ENCODE results near the gene TPST2.

Gene TPST2

DNA sequence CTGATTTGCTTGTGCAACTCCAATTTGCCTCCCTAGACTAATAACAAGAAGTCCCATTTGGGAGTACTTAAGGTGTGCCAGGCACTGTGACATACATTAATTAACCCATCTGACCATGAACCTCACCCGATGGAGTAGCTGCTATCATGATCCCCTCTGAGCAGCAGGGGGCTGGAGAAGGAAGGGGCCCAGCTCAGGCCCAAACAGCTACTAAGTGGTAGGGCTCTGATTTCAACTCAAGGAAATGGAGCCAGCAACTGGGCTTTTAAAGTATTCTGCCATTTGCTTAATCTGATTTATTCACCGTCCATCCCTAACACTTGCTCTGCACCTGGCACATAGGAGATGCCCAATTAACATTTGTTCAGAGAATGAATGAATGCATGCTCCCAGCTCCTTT lies 26.7 kb upstream of the TPST2 start:
- TF ChIP-seq, protein P1, sequence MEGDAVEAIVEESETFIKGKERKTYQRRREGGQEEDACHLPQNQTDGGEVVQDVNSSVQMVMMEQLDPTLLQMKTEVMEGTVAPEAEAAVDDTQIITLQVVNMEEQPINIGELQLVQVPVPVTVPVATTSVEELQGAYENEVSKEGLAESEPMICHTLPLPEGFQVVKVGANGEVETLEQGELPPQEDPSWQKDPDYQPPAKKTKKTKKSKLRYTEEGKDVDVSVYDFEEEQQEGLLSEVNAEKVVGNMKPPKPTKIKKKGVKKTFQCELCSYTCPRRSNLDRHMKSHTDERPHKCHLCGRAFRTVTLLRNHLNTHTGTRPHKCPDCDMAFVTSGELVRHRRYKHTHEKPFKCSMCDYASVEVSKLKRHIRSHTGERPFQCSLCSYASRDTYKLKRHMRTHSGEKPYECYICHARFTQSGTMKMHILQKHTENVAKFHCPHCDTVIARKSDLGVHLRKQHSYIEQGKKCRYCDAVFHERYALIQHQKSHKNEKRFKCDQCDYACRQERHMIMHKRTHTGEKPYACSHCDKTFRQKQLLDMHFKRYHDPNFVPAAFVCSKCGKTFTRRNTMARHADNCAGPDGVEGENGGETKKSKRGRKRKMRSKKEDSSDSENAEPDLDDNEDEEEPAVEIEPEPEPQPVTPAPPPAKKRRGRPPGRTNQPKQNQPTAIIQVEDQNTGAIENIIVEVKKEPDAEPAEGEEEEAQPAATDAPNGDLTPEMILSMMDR (IDR thresholded peaks at IDR 0.05) = no peak

DNA sequence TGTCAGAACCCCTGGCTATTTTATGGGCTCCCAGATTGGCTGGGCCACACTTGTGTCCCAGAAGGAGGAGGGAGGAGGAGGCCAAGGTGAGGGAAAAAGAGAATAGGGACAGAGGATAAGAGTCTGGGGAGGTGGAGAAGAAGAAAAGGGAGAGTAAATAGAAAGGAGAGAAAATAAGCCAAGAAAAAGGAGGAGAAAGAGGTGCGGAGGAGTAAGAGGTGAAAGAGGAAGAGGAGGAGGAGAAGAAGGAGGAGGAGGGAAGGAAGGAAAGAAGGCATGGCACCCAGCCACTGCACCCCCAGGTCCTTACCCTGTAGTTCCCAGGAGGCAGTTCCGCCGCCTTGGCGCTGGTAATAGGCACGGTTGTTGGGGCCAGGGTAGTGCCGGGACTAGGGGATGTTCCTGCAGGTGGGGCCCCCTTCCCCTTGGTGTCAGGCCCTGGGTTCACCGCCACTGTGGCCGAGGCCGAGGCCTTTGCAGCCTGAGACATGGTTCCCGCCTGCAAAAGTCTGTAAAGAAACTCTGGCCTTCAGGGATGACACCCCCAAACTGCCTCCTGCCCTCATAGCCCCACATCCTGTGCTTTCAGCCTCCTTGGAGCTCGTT lies 26.0 kb upstream of the TPST2 start:
- TF ChIP-seq, protein P1 (IDR thresholded peaks at IDR 0.05) = no peak

DNA sequence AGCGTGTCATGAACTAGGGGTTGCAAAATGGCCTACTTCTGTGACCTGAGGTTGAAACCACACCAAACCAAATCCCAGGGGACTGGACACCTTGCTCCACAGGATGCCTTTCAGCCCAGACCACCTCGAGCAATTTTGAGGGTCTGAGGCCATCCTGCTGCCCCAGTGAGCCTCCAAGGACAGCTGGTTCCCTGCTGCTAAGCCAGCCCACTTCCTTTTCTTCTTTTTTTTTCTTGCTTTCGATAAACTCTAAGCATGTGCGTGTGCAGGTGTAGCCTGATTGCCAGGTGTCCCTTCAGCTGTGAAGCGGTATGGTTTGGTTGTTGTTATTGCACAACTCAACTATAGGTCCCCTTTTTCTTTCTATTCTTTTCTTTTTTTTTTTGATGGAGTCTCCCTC lies 25.2 kb upstream of the TPST2 start:
- TF ChIP-seq, protein P1 (IDR thresholded peaks at IDR 0.05) = no peak

DNA sequence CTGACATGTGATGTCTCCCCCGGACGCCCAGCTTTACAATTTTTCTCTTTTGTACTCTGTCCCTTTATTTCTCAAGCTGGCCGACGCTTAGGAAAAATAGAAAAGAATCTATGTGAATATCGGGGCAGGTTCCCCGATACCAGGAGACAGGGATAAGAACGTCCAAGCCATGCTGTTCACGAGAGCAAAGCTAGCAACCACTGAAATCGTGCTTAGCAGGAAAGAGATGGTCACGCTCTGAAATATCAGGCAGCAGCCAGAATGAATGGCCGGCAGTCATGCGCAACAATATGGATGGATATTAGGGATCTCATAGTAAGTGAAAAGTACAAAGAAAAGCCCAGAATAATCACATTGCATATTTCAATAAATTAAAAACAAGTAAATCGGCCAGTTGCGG lies 24.4 kb upstream of the TPST2 start:
- TF ChIP-seq, protein P1 (IDR thresholded peaks at IDR 0.05) = no peak

DNA sequence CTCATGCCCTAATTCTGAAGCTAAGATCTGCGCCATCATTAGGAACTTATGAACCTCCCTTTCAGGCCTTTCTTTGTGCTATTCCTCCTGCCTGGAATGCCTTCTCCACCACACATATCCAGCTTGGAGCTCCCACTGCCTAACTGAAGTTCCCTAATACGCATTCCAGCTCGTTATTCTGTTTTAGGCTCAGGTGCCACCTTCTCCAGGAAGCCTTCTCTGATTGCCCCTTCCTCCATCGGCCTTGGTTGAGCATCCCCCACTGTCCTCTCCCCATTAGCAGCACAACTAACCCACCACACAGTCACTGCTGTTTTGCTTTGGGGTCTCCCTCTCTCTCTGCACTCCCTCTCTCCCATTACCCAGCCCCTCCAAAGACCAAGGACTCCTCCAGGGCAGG lies 22.7 kb upstream of the TPST2 start:
- TF ChIP-seq, protein P1 (IDR thresholded peaks at IDR 0.05) = no peak

DNA sequence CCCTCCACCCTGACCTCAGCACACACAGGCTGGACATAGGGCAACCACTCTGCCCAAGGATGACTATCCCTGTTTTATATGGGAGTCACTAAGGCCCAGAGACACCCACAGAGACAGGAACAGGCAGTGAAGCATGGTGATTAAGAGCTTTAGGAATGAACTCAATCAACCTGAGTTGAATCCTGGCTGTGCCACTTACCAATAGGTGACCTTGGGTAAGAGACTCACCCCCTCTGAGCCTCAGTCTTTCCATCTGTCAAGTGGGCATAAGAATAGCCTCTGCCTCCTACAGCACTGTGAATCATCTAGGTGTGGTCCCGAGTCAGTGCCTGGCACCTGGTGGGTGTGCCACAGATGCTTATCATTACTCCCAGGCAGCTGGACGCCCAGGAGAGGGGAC lies 21.1 kb upstream of the TPST2 start:
- TF ChIP-seq, protein P1 (IDR thresholded peaks at IDR 0.05) = no peak

DNA sequence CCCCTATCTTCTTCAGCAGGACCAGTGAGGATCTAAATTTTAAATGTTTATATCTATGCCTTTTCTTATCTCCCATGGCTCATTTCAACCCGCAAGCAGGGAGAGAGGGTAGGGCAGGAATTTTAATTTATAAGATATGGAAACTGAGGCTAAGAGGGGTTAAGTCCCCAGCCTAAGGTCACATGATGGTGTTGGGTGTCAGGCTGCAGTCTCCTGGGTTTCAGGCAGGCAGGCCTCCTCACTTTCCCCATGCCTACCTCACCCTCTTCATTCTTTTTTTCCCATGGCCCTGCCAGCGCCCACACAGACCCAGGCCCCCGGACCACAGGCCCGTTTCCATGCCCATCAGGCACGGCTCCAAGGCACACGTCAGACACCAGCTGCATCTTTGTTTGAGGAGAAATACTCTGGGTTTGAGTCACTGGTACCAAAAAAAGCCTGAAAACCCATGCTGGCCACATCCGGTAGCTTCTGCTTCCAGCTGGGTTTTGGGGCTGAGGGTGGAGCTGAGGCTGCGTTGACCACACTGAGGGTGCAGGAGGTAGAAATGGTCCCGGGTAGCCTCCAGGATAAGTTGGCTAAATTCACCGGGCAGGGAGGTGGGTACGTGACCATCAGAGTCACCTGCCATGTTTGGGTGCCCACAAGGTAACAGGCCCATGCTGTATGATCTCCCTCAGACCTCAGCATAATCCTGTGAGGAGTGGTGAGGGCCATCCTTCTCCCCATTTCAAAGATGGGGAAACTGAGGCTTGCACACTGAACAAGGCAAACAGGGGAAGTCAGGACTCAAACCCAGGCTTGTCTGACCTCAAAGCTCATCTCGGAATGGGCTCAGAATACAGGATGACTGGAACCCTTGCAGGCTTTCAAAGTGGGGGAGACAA lies 20.4 kb upstream of the TPST2 start:
- TF ChIP-seq, protein P1 (IDR thresholded peaks at IDR 0.05) = no peak
